B cell (primary cell): ENCODE measurements around the gene MBTPS1.

ENCODE experiments used
- CTCF ChIP-seq: fragments of 200-600 bp; IDR thresholded peaks from one replicate; pipeline ENCODE4 v1.8.0; 2022; ENCODE audit warnings: antibody characterized with exemption, mild to moderate bottlenecking
- EZH2 ChIP-seq: IDR thresholded peaks from 2 replicates; pipeline ENCODE4 v1.6.1; 2012; ENCODE audit warnings: borderline replicate concordance, low read depth, mild to moderate bottlenecking, moderate library complexity, low read length; ENCODE audit not compliant: insufficient read depth, poor library complexity, severe bottlenecking

DNA sequence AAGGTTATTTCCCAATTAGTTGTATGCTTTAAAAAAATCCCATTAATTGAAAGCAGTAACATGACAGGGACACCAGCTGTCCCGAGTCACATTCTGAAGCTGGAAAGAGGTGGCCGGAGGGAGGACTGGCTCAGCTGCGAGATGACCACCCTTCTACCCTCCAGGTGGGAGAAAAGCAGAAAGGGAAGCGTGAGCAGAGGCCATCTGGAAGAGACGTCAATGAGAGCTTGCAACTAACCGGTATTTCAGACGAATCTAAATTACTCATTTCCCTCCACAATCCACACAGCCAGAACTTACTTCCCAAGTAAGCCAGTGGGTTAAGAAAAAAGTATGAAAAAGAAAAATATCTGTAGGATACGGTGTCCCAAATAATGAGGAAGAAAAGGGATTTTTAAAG, 45.6 kb downstream of the MBTPS1 start:
- TF ChIP-seq CTCF = no peak
- TF ChIP-seq EZH2 = no peak
